SW480 (cell line): ENCODE measurements around the gene TLX2.

Source experiments
- DNase-seq: peaks from one replicate; pipeline ENCODE4 v3.0.0-alpha.2; 2016; ENCODE audit warnings: low spot score

TLX2 gene

GRCh38 chr2:74511104-74511989, 2.9 kb upstream of the TLX2 start:
- DNase-seq: no peak

- DNase-seq: no peak
Measured at GRCh38 chr2:74512744-74513604, 1.3 kb upstream of the TLX2 start.

DNA sequence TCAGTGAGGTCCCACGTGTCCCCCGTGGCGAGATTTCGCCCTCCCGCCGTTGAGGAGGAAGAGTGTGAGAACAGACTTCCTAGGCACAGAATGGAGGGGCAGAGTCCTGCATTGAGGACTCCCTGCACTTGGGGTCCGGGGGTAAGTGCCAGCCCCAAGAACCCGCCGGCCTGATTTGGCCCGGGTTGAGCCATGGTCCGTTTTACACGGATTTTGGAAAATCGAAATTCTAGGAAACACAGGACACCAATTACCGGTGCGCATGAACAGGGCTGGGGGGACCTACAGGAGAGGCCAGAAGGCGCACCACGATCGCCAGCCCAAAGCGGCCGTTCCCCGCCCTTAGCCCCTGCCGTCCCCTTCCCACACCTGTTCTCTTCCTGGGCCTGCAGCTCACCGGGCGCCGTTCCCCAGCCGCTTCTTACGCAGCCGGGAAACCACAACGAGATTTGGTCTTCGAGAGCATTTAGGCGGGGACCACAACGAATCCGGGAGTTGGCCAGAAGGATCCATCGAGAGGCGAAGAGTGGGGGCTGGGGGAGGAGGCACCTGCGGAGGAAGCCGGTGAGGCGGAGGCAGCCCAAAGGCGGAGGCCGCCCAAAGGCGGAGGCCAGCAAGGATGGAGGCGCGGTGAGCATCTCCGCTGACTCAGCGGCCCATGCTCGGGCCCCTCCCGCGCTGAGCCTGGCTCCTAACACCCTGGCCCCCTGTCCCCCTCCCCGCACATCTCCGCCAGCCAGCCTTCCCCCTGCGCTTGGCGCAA, 464 bp upstream of the TLX2 start:
- no peak for DNase-seq

GRCh38 chr2:74515271-74515980, 1.2 kb downstream of the TLX2 start:
- DNase-seq: no peak

DNA sequence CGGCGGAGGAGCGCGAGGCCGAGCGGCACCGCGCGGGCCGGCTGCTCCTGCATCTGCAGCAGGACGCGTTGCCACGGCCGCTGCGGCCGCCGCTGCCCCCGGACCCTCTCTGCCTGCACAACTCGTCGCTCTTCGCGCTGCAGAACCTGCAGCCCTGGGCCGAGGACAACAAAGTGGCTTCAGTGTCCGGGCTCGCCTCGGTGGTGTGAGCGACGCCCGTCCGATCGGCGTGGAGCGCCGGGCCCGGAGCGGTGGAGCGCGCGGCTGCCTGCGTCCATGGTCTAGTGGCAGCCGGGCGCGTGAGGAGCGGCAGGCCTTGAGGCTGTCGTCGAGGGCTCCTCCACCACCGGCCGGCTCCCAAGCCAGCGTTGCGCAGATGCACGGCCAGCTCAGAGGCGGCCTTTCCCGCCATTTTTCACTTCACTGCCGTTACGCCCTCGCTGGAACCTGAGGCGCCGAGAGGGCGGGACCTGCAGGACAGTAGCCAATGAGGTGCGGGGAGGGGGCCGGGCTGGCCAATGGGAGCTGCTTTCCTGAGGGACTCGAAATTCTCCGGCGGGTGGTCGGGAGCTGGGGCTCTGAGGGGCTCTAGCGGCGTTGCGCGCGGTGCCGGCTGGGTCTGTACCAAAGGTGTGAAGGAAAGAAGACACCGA, 1.9 kb downstream of the TLX2 start:
- no peak for DNase-seq

GRCh38 chr2:74516650-74517049, 2.4 kb downstream of the TLX2 start:
- no peak for DNase-seq

- no peak for DNase-seq
Measured at GRCh38 chr2:74522516-74522915, 8.3 kb downstream of the TLX2 start.

- DNase-seq: no peak
Measured at GRCh38 chr2:74524005-74524404, 9.8 kb downstream of the TLX2 start.

DNA sequence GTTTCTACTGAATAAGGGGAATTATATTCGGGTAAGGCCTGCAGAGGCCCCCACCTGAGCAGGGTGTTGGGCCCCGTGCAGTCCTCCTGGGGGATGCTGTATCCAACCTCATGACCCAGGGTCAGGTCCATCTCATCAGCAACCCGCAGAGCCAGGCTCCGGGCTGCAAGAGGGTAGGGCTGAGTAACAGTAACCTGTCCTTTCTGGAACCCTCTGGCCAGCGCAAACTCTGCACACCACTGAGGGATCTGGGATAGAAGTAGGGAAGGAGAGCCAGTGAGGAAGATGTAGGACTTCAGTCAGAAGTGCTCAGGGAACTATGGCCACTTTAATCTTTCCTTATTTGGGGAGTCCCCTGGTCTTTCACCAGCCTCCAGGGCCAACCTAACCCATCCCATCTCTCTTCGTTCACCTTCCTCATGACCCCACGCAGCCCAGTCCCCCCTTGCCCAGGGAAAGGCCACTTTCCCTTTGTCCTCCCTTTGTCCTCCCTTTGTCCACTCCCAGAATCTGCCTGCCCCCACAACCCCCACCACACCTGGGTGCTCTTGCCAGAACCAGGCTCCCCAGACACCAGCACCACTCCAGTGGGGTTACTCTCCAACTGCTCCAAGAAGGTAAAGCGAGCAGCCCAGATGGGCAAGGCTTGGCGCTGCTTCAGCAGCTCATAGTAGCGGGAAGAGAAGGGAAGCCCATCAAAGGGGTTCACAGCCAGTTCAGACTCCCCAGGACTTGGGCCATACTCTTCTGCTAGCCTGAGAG, 10.9 kb downstream of the TLX2 start:
- DNase-seq: no peak

DNA sequence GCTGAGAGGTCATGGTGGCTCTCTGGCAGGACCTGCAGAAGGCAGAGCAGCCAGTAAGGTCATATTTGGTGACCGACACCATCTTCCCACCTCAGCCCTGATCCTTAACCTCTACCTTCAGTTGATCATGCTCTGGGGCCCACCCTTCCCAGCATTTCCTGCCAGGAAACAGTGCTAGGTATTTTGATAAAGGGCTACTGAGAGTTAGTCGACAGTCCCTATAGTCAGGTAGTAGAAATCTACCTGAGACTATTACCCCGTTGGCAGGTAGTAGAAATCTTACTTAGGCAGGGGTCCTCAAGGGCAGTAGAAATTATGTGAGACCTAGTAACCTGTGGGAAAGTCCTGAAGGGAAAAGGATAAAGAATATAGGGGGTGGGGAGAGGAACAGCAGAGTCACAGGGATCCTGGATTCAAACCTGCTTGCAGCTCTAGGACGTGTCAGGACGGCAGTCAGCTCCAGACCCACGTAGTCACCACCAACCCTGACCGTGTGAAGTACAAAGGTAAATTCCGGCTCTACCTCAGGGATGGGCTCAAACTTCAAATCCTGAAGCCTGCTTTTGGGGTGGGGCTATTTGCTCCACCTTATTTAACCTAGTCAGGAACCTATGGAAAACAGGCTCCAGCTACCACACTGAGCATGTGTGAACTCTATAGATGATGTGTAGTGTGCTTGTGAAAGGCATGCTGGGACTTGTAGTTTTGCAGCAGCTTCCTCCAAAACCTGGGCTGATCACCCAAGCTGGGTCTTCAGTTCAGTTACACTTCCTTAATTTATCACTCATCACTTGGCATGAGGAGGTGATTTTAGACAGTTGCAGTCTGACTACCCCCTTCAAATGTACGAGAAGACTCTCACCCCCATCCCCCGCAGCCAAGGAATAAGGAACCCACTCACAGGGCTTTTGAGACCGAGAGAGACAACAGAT, 11.7 kb downstream of the TLX2 start, which contains the start of gene DQX1:
Gene DQX1, minus strand, starts transcription at position 515 of the 932 bp plus-strand sequence. Its CDS starts 502 bp downstream, at position 13.
- DNase-seq: peak; percentile 67

GRCh38 chr2:74526649-74527230, 12.5 kb downstream of the TLX2 start:
- no peak for DNase-seq

DNA sequence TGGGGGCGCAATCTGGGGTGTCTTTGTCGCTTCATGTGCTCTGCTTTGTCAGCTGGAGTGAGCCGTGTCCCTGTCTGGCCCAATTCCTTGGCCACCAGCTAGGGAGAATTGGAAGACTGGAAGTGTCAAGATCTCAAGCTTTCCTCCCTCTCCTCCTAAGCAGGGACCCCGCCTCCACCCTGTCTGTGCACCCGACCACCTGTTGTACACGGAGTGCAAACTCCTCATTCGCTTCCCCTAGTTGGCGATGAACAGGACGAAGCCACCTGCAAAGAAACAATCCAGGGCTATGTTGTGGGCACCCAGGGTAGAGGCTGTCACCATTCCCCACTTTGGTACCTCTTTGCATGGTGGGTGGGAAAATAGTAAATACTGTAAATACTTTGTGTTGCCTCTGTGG, 13.5 kb downstream of the TLX2 start:
- DNase-seq: no peak

GRCh38 chr2:74528600-74529356, 14.5 kb downstream of the TLX2 start:
- DNase-seq: no peak

GRCh38 chr2:74529357-74530238, 15.3 kb downstream of the TLX2 start, which contains the start of the genes AUP1 and HTRA2:
Gene AUP1, minus strand, starts transcription at chr2:74529706. Its CDS starts 77 bp downstream, at chr2:74529629.
Gene HTRA2, plus strand, starts transcription at chr2:74529933. Its CDS starts 74 bp downstream, at chr2:74530007.
- peak; percentile 99 for DNase-seq

DNA sequence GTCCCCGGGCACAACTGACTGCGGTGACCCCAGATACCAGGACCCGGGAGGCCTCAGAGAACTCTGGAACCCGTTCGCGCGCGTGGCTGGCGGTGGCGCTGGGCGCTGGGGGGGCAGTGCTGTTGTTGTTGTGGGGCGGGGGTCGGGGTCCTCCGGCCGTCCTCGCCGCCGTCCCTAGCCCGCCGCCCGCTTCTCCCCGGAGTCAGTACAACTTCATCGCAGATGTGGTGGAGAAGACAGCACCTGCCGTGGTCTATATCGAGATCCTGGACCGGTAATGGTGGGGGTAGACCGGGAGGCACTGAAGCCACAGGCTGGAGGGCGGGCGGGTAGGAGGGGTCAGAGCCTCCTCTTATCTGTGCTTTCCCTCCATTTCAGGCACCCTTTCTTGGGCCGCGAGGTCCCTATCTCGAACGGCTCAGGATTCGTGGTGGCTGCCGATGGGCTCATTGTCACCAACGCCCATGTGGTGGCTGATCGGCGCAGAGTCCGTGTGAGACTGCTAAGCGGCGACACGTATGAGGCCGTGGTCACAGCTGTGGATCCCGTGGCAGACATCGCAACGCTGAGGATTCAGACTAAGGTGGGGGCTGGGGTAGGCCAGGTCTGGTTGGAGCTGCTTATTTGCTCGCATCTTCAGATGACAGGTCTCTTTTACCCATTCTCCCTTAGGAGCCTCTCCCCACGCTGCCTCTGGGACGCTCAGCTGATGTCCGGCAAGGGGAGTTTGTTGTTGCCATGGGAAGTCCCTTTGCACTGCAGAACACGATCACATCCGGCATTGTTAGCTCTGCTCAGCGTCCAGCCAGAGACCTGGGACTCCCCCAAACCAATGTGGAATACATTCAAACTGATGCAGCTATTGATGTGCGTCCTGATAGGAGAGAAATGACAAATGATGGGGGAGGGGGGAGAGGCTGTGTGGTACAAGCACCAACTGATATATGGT, 16.3 kb downstream of the TLX2 start:
- DNase-seq: peak; percentile 34
